ENCODE data around the gene CCR5AS.

Gene CCR5AS

DNA sequence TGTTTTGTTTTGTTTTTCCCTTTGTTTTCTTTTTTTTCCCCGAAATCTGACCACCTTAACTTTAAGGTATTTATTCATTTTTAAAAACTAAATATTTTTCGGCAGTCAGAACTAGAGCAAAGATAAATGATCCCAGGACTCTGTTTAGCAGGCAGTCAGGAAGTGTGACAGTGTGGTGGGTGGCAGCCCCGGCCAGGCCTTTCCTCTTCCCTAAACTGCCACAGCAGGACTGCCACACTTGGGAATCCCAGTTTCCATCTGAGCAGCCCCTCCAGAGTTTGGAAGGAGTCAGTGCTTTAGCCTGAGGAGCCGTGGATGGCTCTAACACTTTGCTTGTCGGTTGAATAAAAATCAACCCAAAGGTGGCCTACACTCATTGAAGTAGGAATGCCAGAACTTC, 7.1 kb upstream of the CCR5AS start:
- H3T11ph ChIP-seq (ENCODE audit: low read length) = no peak overlapping the region
- no peak overlapping the region for H2BK15ac ChIP-seq (ENCODE audit: low read depth, low read length)
- TF ChIP-seq, protein P1, sequence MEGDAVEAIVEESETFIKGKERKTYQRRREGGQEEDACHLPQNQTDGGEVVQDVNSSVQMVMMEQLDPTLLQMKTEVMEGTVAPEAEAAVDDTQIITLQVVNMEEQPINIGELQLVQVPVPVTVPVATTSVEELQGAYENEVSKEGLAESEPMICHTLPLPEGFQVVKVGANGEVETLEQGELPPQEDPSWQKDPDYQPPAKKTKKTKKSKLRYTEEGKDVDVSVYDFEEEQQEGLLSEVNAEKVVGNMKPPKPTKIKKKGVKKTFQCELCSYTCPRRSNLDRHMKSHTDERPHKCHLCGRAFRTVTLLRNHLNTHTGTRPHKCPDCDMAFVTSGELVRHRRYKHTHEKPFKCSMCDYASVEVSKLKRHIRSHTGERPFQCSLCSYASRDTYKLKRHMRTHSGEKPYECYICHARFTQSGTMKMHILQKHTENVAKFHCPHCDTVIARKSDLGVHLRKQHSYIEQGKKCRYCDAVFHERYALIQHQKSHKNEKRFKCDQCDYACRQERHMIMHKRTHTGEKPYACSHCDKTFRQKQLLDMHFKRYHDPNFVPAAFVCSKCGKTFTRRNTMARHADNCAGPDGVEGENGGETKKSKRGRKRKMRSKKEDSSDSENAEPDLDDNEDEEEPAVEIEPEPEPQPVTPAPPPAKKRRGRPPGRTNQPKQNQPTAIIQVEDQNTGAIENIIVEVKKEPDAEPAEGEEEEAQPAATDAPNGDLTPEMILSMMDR (conservative IDR thresholded peaks at IDR 0.05) = no peak
- H4K20me1 ChIP-seq (ENCODE audit: control insufficient read depth, insufficient read depth, insufficient read length) = no peaks in the 10 kb centered on the region
- no peak overlapping the region for H2BK120ac ChIP-seq (ENCODE audit: low read depth, low read length, poor library complexity, severe bottlenecking)
- H4K91ac ChIP-seq (ENCODE audit: insufficient read length, low read depth, low read length) = no peak overlapping the region
- no CpG with 5 or more reads among the region's 5 CpGs for WGBS (ENCODE audit: extremely low coverage, insufficient read length, low lambda C conversion rate)
- H3K27me3 ChIP-seq (ENCODE audit: insufficient read depth, low read length) = no peaks in the 10 kb centered on the region
- H2BK20ac ChIP-seq (ENCODE audit: low read depth, low read length, poor library complexity, severe bottlenecking) = no peak overlapping the region
- no peak overlapping the region for H2AFZ ChIP-seq (ENCODE audit: low read length)
- no peak overlapping the region for H2AK5ac ChIP-seq (ENCODE audit: insufficient read length, low read length)
- no peak overlapping the region for H3K4me2 ChIP-seq (ENCODE audit: insufficient read depth, insufficient read length, low read length)
- Mint-ChIP-seq H3K27ac (no peak overlapping the region), H3K4me3 (no peak overlapping the region), H3K9me3 (no peaks in the 10 kb centered on the region; a peak in 1 of 5 replicates), H3K36me3 (ENCODE audit: insufficient read depth in 1 of 3, low read depth in 3 of 3) (no peaks in the 10 kb centered on the region), H3K27me3 (ENCODE audit: low read depth) (no peaks in the 10 kb centered on the region; the same call in 1 of the 2 replicates), H3K4me1 (peaks cover 20 to 23% of the 10 kb centered on the region in 2 experiments)
- peaks cover 4% of the 10 kb centered on the region; the same call in 1 of the 2 replicates for H3K4me1 ChIP-seq (ENCODE audit: insufficient read depth, low read length)
- H3K9me3 ChIP-seq (ENCODE audit: control insufficient read depth, low read depth, low read length) = no peaks in the 10 kb centered on the region
- no peak overlapping the region for H4K8ac ChIP-seq (replicated peaks; ENCODE audit: insufficient read length, low read depth, low read length)
- no peaks in the 10 kb centered on the region for H3K79me2 ChIP-seq (ENCODE audit: insufficient read depth, low read length)
- H3K23ac ChIP-seq (ENCODE audit: insufficient read length, low read depth, low read length) = no peak overlapping the region
- no peak overlapping the region for H3K56ac ChIP-seq (ENCODE audit: insufficient read length, low read depth, low read length)
- H3K4ac ChIP-seq (ENCODE audit: low read depth, low read length) = no peak overlapping the region
- no peak overlapping the region for H3K9ac ChIP-seq (ENCODE audit: extremely low read depth, insufficient read length, low read length)
- H3K23me2 ChIP-seq (ENCODE audit: insufficient read length, low read depth, low read length, poor library complexity, severe bottlenecking) = no peaks in the 10 kb centered on the region
- H3K79me1 ChIP-seq (ENCODE audit: insufficient read depth, low read depth, low read length, poor library complexity, severe bottlenecking) = no peaks in the 10 kb centered on the region
- no peak overlapping the region for H3K18ac ChIP-seq (ENCODE audit: insufficient read length, low read depth, low read length)
- H3K27ac ChIP-seq (ENCODE audit: insufficient read length, low read depth, low read length) = no peak overlapping the region
- no peak overlapping the region for H4K5ac ChIP-seq (ENCODE audit: insufficient read length, low read depth, low read length)
- DNase-seq = no peak
- no peak overlapping the region for H3K14ac ChIP-seq (ENCODE audit: insufficient read depth, low read length)
- H2BK5ac ChIP-seq (ENCODE audit: insufficient read length, low read length) = no peak overlapping the region
- H2BK12ac ChIP-seq (ENCODE audit: insufficient read length, low read depth, low read length) = no peak overlapping the region
